GM18858 (cell line): ENCODE measurements around the gene PDZK1IP1.
A peak's percentile ranks its signal among the peaks of the same experiment; 100 is the strongest.
"Not testable (repeated sequence)": the region's sequence is repeated elsewhere in the genome, so short reads cannot be mapped to it uniquely, and the experiment has no call there.

Experiments
- ATAC-seq: cut with Tn5 transposase; IDR thresholded peaks from one replicate; pipeline ENCODE4 v1.9.1; 2021; ENCODE audit not compliant: unreplicated experiment

The PDZK1IP1 gene

DNA sequence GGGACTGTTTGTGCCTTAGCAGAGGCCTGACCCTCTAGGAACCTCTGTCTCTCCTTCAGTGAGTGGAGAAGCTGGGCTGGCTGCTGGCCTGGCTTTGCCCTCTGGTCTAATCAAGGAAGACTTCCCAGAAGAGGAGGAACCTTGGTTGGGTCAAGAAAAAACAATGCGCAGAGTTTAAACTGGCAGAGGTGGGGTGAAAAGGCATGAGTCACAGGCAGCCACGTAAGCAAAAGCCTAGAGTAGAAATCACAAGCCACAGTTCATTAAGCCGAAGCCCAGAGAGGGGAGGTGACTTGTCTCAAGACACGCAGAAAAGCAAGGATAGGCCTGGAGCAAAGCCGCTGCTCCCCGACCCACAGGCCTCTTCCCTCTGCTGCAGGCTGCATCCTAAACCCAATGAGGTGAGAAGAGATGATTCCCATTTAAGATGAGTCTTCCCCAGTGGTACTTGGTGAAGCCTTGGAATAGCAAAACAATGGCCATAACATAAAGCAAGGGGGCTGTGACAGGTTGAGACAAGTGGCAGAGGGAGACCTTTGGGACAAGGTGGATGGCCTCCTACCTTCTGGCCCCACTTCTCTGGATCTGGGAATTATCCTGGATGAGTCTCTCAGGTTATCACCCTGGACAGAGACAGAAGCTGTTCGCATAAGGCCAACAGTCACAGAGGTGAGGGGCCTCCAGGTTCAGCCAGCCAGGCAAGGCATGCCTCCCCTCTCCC, 7.7 kb downstream of the PDZK1IP1 start:
- ATAC-seq, result no peak

DNA sequence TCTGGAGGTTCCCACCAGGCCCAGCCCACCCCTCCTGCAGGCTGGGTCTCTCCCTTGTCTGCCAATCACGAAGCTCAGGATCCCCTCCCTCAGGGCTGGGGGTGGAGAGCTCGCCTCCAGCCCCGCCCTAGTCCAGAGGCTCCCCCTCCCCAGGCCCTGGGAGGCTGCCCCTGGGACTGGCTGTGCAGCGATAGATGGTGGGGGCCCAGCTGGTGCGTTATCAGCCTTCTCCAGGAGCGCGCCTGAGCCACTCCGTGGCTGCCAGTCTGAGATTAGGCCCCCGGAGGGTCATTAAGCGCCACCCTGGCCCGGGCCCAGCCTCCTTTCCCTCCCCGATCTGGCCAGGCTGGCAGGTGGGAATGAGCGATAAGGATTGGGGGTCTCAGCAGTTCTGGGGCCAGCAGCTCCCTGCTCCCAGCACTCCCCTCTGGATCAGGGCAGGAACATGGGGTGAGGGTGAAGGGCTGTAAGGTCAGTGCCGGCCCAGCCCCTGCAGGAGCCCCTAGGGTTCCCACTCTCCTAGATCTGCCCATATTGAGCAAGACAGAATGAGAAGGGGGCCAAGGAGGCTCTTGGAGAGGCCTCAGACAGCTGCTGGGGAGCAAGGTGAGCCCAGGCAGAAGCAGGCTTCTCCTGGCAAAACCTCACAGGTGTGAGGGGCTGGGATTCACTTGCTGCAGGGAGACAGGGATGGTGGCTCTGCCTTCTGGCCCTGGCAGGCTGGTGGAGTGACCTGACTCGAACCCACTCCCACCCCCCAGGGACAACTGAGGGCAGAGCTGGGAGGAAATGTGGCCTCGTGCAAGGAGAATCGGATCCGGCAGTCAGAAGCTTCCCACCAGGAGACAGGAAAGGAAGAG, 8.5 kb downstream of the PDZK1IP1 start:
- no peak for ATAC-seq

GRCh38 chr1:47180603-47181094, 9.2 kb downstream of the PDZK1IP1 start:
- ATAC-seq, result no peak

- ATAC-seq, result no peak
Measured at GRCh38 chr1:47179988-47180563, 9.8 kb downstream of the PDZK1IP1 start.

DNA sequence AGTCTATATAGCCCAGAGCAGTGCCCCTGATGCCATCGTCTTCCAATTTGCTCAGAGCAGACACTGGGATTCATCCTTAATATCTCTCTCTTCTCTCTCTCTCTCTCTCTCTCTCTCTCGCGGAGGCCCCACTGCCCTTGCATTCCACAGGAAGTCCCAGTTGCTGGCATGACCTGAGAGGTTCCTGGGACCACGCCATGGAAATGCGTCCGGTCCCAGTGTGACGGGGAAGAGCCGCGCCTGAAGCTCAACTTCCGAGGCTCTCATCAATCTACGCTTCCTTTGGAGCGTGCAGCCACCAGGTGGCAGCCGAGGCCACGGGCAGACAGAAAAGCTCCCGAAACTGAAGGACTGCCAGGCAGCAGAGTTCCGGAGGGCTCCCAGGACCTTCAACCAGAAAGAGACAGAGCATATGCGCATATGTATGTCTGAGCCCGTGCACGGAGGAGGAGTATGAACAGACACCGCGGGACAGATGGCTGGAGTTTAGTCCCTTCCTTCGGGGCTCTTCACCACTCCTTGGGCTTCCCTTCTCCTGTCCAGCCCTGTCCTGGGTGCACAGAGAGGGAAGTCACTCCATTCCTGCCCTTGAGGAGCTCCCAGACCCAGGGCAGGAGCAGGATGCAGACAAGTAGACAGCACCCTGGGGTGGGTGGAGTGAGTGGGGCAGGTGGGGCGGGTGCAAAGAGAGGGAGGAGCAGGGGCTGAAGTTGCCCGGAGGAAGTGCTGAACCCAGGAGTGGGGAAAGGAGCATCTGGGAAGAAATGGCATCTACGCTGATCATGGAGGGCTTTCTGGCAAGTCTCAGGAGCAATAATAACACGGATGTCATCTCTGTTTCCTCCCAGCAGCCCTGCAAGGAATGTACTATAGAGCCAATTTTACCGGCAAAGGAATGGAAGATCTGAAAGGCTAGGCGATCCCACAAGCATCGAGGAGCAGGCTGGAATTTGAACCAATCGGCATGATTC, 10.5 kb downstream of the PDZK1IP1 start:
- ATAC-seq, result peak; percentile 90

- no peak for ATAC-seq
Measured at GRCh38 chr1:47178654-47179016, 11.2 kb downstream of the PDZK1IP1 start.

DNA sequence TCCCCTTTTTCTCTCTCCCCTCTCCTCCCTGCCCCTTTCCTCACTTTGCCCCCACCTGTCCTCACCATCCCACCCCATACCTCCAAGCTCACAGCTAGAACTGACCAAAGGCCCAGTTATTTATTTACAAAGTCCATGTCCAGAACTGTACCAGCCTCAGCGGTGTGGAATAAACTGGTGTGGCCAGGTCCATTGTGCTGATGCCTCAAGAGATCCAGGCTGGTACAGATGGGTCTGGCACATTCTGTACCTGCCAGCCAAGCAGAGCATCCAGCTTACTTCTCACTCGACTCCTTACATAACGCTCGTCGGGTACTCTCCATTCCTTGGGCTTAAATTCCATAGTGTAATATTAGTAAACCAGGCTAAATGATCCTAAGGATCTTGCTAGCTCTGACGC, 11.8 kb downstream of the PDZK1IP1 start:
- no peak for ATAC-seq

DNA sequence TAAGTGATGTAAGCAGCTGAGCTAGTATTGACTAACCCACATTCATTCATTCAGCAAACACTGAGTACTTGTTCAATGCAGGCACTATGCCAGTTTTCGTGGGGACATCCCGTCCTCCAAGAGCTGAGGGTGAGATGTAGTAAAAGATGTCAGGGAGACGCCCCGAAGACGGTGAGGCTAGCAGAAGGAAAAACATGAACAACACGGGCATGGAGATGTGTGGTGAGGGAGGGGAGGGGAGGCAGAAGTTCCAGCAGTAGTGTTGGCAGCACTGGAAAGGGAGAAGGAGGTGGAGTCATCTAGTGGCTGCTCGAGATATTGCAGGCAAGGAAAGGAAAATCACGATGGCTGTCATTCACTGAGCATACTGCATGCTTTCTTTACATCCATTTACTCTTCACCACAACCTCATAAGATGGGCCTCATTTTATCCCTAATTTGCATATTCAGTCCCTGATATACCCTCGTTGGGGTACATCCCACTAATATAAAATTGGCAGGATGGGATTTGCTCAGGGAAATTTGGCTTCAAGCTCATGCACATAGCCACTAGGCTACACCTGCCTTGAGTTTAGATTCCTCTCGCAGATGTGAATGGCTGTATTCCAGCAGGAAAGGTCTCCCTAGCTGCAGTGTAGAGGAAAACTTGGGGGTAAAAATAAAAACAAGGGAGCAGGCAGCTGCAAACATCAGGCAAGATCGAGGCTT, 14.5 kb downstream of the PDZK1IP1 start:
- ATAC-seq, result no peak

- no peak for ATAC-seq
Measured at GRCh38 chr1:47174656-47175020, 15.2 kb downstream of the PDZK1IP1 start.

- ATAC-seq, result no peak
Measured at GRCh38 chr1:47172782-47173181, 17.1 kb downstream of the PDZK1IP1 start.

DNA sequence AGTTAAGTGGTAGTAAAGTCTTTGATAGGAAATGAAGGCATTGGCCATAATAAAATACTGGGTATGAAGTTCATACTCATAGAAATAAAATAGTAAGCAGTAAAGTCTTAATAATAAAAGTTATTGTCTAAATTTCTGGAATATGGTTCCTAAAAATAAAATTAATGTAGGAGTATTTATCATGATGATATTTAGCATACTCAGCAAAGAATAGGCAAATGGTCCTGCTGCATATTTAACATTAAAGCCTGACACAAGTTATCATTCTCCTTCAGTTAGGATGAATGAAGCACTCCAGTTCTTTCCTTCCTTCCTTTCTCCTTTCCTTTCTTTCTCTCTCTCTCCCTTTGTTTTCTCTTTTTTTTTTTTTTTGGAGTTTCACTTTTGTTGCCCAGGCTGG, 25.3 kb downstream of the PDZK1IP1 start:
- ATAC-seq, result no peak

- no peak for ATAC-seq
Measured at GRCh38 chr1:47161298-47162040, 28.4 kb downstream of the PDZK1IP1 start.

DNA sequence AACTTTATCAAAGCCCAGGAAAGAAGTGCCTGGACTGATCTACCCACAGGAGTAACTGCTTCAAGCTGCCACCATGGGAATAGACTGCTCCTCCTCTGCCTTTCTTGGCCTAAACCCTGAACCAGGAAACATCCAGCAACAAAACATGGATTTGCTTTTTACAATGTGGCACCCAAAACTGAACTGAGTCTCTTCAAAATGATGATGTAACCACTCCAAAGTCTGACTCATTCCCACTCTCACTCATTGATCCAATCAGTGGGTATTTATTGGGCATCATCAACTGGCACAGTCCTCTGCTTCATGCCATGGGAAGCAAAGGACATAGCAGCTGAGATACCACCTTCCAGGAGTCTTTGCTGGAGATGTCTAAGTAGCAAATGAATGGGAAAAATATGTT, 29.1 kb downstream of the PDZK1IP1 start:
- no peak for ATAC-seq

- not testable (repeated sequence) for ATAC-seq
Measured at GRCh38 chr1:47157957-47158356, 31.9 kb downstream of the PDZK1IP1 start.

- not testable (repeated sequence) for ATAC-seq
Measured at GRCh38 chr1:47156457-47156856, 33.4 kb downstream of the PDZK1IP1 start.

GRCh38 chr1:47149162-47149561, 40.7 kb downstream of the PDZK1IP1 start:
- not testable (repeated sequence) for ATAC-seq

DNA sequence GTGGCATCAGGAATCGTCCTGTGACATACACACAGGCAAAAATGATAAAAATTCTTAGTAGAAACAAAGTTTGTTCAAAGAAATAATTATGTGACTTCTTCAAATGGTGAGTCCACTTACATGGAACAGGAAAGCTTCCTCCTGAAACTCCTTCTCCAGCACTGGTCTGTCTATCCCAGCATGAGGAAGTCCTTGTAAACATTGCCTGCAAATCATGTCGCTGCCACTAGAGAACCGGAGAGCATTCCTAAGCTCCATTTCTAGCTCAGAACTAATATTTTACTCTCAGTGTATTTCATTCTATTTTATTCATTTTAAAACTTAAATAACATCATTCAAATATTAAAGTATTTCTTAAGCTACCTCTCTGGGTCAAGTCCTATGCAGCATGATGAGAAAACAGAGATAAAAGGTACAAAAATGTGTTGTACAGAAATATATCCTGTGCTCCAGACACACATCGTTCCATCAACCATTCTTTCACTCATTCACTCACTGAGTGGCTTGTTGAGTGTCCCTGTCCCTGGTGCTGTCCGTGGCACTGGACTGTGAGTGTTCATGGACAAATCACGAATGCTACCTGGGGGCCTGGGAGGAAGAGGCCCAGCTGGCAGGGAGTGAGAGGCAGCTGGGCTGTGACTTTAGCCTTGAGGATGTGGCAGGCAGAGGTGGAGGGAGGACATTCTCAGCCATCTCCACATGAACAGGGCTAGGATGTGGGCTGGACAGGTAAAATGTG, 42.6 kb downstream of the PDZK1IP1 start:
- ATAC-seq, result no peak

DNA sequence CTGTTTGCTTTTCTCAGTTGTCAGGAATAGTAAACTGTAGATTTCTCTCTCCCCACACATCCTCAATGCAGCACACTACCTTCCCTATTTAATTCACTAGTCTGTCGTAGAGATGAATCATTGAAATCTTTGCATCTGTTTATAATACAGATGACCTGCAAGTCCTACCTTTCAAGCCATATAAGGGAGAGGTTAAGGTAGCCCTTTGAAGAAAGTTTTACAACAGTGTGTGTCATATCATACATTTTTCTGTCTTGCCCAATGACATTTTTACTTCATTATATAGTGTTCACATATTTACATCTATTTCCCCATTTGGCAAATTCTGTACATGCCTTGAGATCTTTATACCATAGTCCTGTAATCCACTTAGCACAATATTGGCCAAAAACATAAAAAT, 43.3 kb downstream of the PDZK1IP1 start:
- ATAC-seq, result not testable (repeated sequence)

GRCh38 chr1:47143654-47144053, 46.2 kb downstream of the PDZK1IP1 start:
- not testable (repeated sequence) for ATAC-seq
